ENCODE data around the gene UFD1.

GRCh38 chr22:19525666-19526065 lies 46.7 kb upstream of the UFD1 start:
- TF ChIP-seq CTCF (conservative IDR thresholded peaks at IDR 0.05 in 1 of 2, IDR thresholded peaks at IDR 0.05 in 1 of 2; ENCODE audit: extremely low read depth in 1 of 2, insufficient read depth in 1 of 2, low read depth in 1 of 2, low read length in 2 of 2) (no peak), EZH2 (IDR thresholded peaks at IDR 0.05; ENCODE audit: borderline replicate concordance, low read length) (no peak)
